ENCODE results near the gene VMP1.
"Not testable (repeated sequence)": the region's sequence is repeated elsewhere in the genome, so short reads cannot be mapped to it uniquely, and the experiment has no call there.

VMP1 gene

GRCh38 chr17:59841882-59842263 lies 134.4 kb downstream of the VMP1 start:
- not testable (repeated sequence) for DNase-seq

- peak; percentile 98 for DNase-seq
Measured at GRCh38 chr17:59842901-59843652, 135.6 kb downstream of the VMP1 start.

GRCh38 chr17:59844884-59845594 lies 137.6 kb downstream of the VMP1 start:
- DNase-seq: peak; percentile 71

- peak; percentile 77 for DNase-seq
Measured at GRCh38 chr17:59845595-59846393, 138.3 kb downstream of the VMP1 start.

GRCh38 chr17:59846394-59847165 lies 139.1 kb downstream of the VMP1 start:
- peak; percentile 76 for DNase-seq

GRCh38 chr17:59848385-59848668 lies 140.9 kb downstream of the VMP1 start:
- no peak for DNase-seq

GRCh38 chr17:59848778-59849177 lies 141.3 kb downstream of the VMP1 start:
- DNase-seq: no peak

- DNase-seq: not testable (repeated sequence)
Measured at GRCh38 chr17:59850311-59850710, 142.9 kb downstream of the VMP1 start.

GRCh38 chr17:59851439-59852375 lies 144.3 kb downstream of the VMP1 start:
- peak; percentile 97 for DNase-seq

GRCh38 chr17:59852847-59853167 lies 145.4 kb downstream of the VMP1 start:
- DNase-seq: not testable (repeated sequence)

- peak; percentile 99 for DNase-seq
Measured at GRCh38 chr17:59853168-59853918, 145.9 kb downstream of the VMP1 start.

GRCh38 chr17:59853919-59854729 lies 146.7 kb downstream of the VMP1 start:
- DNase-seq: not testable (repeated sequence)

- DNase-seq: no peak
Measured at GRCh38 chr17:59856859-59857794, 149.7 kb downstream of the VMP1 start.

GRCh38 chr17:59858167-59858816 lies 150.8 kb downstream of the VMP1 start:
- DNase-seq: peak; percentile 62

GRCh38 chr17:59858932-59859331 lies 151.5 kb downstream of the VMP1 start:
- peak; percentile 32 for DNase-seq

- peak; percentile 75 for DNase-seq
Measured at GRCh38 chr17:59859444-59860025, 152.1 kb downstream of the VMP1 start.

GRCh38 chr17:59863616-59864015 lies 156.2 kb downstream of the VMP1 start:
- DNase-seq: no peak

GRCh38 chr17:59869941-59870218 lies 162.4 kb downstream of the VMP1 start:
- DNase-seq: no peak

Data from fibroblast of skin of back (primary cell).